HG02763 (cell line): ENCODE results near the gene PLIN5.

ENCODE experiments used
- ATAC-seq: cut with Tn5 transposase; IDR thresholded peaks from one replicate; pipeline ENCODE4 v1.9.1; 2021; ENCODE audit warnings: mild to moderate bottlenecking, moderate library complexity; ENCODE audit not compliant: unreplicated experiment

PLIN5 gene

GRCh38 chr19:4506449-4507149, 28.4 kb downstream of the PLIN5 start:
- no peak for ATAC-seq

DNA sequence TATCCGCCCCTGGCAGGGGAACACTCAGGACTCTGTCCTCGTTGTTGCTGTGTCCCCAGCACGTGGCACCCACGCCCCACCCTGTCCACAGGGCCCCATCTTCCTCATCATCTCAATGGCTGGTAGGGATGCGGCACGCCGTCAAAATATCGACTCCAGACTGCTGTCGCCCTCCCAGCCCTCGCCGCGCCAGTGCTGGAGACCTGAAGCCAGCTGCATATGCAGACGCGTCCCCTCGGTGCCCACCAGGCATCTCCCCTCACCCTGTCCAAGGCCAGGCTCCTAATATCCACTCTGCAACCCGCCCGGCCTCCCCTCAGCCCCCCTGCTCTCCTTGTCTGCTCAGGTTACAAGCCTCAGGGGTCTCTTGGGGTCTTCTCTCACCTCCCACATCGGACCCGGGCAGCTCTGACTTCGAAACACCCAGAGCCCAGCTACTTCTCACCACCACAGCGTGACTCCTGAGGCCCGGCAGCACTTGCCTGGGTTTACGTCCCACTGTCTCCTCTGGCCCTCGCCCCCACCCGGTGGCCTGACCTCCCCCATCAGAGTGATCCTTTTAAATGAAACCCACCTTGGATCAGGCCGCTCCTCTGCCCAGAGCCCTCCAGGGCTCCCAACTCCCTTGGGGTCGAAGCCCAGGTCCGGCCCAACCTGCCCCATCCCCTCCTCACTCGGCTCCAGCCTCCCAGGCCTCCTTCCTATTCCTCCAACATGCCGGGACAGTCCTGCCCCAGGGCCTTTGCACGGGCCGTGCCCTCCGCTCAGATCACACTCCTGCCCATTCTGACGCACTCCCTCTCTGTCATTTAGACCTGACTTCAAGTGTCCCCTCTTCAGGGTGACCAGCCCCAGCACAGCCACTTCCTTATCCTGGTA, 29.2 kb downstream of the PLIN5 start:
- no peak for ATAC-seq

DNA sequence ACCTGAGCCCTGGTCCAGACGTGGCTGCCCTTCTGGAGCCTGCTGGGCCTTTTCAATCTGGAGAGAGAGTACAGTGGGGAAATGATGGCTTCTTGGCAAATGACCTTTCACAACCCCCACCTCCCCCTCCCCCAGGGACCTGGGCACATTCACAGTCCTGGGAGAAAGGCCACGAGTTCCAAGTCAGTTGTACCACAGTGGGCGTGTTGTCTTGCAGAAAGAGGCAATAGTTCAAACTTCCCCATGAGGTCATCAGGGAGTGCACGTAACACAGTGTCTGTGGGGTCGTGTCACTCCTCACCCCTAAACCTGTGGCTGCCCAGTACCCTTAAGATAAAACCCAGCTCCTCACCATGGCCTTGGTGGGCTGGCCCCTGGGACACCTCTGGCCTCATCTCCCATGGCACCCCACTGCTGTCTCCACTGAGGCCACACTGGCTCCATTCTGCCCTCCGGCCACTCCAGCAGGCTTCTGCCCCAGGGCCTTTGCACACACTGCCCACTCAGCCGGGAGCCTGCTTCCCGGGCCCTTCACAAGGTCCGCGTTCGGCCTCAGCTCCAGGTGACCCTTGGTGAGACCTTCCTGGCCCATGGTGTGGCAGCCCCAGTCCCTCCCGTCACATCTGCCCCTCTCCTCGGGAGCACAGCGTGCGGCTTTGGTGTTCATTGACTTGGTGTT, 30.0 kb downstream of the PLIN5 start:
- ATAC-seq: no peak

DNA sequence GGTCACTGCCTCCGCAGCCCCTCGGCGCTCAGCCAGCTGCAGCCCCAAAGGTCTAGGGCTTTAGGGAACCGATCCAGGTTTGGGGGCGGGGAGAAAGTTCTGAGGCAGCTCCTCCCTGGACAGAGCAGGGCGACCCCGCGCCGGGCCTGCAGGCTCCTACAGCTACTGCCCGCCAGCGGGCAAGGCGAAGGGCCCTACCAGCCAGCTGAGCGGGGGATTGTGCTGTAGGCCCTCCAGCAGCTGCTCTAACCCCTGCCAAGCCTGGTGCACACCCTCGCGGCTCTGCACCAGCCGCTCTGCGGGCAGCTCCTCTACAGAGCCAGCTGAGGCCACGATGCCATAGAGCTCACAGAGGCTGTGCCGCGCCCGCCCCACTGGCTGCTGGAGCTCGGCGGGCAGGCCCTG, 30.7 kb downstream of the PLIN5 start:
- no peak for ATAC-seq

GRCh38 chr19:4503825-4504170, 31.2 kb downstream of the PLIN5 start:
- no peak for ATAC-seq

- no peak for ATAC-seq
Measured at GRCh38 chr19:4503132-4503824, 31.7 kb downstream of the PLIN5 start.

DNA sequence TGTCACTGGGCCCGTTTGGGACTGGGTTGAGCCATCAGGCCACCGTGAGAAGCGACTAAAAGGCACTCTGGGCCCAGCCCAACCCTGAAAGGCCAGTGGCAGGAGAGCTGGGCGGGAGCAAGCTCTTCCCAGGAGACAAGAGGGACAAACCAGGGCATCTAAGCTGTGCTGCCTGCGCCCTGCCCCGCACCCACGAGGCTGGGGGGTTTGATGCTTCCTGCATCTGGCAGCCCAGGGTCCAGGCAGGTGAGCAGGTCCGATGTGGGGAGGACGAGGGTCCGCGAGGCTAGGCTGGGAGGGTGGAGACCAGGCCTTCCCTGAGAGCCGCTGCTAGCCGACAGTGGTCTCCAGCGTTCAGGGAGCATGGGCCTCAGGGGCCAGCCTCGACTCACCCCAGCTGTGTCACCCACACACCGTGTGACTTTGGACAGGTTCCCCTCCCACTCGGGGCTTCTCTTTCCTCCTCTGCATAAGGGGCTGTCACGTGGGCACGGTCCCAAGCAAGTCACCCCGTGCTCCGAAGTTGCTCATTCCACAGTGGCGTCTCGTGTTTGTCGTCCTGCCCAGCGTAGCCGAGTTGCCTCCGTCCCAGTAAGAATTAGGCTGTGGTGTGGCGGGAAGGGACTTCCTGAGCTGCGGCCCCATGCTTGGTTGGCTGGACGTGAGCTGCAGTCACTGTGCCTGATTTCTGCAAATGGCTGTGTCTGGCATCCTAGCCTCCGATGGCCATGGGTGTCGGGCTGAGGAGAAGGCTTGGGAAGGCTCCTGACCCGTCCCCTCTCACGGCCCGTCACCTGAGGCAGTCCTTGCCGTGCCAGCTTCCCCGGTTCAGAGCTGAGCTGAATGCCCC, 32.5 kb downstream of the PLIN5 start:
- ATAC-seq: no peak

GRCh38 chr19:4501691-4502090, 33.3 kb downstream of the PLIN5 start:
- ATAC-seq: no peak

DNA sequence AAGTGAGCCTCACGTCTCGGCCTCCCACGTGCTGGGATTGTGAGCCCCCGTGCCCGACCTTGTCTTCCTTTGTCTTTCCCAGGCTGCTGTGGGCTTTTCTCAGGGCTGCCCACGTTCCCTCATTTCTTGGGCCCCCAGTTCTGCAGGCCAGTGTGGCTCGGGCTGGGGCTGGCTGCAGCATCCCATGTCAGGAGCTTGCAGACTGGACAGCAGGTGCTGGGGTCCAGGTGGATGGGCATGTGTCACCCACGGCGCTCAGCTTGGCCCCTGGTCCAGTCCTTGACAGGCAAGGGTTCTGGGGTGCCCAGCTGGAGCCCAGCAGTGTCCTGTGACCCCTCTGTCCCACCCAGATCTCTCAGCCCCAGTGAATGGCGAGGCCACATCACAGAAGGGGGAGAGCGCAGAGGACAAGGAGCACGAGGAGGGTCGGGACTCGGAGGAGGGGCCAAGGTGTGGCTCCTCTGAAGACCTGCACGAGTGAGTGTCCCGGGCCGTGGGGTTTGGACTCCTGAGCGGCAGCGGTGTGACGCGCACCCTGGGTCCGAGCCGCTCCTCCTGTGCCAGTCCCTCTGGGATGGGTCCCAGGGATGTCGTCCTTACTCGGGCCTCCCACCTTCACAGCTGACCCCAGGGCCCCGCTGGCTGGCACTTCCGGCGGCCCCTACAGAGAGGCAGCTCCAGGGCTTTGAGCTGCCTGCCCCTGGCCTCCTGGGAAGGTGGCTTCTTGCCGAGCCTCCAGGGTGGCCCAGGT, 34.0 kb downstream of the PLIN5 start:
- ATAC-seq: no peak

DNA sequence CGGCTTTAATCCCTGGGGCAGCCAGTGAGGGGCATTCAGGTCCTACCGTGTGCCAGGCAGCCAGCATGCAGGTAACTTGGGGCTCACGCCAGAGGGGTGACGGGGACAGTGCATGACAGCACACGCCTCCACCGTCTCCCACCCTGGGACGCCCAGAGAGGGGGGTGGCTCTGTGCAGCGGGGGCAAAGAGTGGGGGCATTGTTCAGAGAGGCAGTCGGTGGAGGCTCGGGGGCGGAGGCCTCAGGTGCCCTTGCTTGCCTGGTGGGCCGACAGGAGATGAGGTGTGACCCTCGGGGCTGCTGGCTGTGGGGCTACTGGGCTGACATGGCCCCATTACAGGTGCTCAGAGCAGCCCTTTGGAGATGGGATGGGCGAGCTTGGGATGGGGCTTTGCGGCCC, 35.2 kb downstream of the PLIN5 start:
- ATAC-seq: no peak

- ATAC-seq: no peak
Measured at GRCh38 chr19:4499318-4499717, 35.7 kb downstream of the PLIN5 start.

DNA sequence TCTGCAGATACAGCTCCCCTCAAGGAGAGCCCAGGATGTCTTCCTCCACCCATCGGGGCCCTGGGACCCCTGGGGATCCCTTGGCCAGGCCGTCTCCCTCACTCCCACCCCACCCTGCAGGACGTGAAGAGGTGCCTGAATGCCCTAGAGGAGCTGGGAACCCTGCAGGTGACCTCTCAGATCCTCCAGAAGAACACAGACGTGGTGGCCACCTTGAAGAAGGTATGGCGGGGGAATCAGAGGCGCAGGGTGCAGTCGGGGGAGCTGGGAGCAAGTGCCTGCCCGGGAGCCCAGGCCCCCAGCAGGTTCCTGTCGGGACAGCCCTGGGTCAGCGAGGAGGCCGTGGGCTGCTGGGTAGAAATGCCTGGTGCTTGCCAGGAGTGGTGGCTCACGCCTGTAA, 36.3 kb downstream of the PLIN5 start:
- no peak for ATAC-seq

- ATAC-seq: no peak
Measured at GRCh38 chr19:4497770-4498389, 37.1 kb downstream of the PLIN5 start.

GRCh38 chr19:4496304-4496703, 38.7 kb downstream of the PLIN5 start:
- ATAC-seq: no peak

- no peak for ATAC-seq
Measured at GRCh38 chr19:4495471-4495870, 39.6 kb downstream of the PLIN5 start.

DNA sequence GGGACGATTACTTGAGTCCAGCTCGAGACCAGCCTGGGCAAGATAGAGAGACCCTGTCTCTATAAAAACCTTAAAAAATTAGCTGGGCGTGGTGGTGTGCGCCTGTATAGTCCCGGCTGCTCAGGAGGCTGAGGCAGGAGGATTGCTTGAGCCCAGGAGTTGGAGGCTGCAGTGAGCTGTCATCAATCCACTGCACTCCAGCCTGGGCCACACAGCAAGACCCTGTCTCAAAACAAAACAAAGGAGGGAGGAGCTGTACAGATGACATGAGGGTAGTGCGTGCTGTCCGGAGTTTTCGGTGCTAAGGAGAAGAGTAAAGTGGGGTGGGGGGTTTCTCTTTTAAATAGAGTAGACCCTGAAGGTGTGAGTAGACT, 40.3 kb downstream of the PLIN5 start:
- ATAC-seq: no peak

DNA sequence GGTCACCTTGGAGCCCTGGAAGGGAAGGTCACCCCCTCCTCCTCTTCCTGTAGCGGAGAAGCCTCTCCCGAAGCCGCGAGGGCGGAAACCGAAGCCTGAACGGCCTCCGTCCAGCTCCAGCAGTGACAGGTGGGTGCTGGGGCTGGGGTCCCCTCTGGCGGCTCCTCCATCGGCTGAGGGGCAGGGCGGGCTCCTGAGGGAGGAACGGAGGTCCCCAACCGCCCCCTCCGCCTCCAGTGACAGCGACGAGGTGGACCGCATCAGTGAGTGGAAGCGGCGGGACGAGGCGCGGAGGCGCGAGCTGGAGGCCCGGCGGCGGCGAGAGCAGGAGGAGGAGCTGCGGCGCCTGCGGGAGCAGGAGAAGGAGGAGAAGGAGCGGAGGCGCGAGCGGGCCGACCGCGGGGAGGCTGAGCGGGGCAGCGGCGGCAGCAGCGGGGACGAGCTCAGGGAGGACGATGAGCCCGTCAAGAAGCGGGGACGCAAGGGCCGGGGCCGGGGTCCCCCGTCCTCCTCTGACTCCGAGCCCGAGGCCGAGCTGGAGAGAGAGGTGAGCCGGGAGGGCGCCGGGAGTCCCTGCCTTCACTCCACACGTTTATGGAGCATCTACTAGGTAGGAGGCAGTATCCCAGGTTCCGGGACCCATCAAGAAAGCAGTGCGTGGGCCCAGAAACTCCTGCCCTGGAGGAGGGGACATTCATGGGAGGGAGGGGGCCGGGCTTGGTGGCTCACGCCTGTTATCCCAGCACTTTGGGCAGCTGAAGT, 40.9 kb downstream of the PLIN5 start:
- no peak for ATAC-seq

GRCh38 chr19:4493104-4493928, 41.7 kb downstream of the PLIN5 start:
- ATAC-seq: no peak
